Mesendoderm (in vitro differentiated cells): Measurements from ENCODE around the gene HMGN4.
A peak's percentile ranks its signal among the peaks of the same experiment; 100 is the strongest.
"Not testable (repeated sequence)": the region's sequence is repeated elsewhere in the genome, so short reads cannot be mapped to it uniquely, and the experiment has no call there.

Experiments used
- DNase-seq: peaks from one replicate; pipeline ENCODE4 v3.0.0; 2013
- H2AK5ac ChIP-seq: 2 replicates; pipeline ENCODE4 v1.6.1; 2013; ENCODE audit warnings: low read length, inconsistent platforms
- H2BK120ac ChIP-seq: 2 replicates; pipeline ENCODE4 v1.6.1; 2013; ENCODE audit warnings: low read depth, mild to moderate bottlenecking, low read length, moderate library complexity, mixed read lengths
- H2BK15ac ChIP-seq: replicated peaks from 2 replicates; pipeline ENCODE4 v1.6.1; 2013; ENCODE audit warnings: low read depth, mild to moderate bottlenecking, moderate library complexity
- H2BK5ac ChIP-seq: 2 replicates; pipeline ENCODE4 v1.6.1; 2013; ENCODE audit warnings: low read length, inconsistent platforms
- H3K18ac ChIP-seq: 2 replicates; pipeline ENCODE4 v1.6.1; 2013; ENCODE audit warnings: mild to moderate bottlenecking, low read length, mixed read lengths
- H3K23ac ChIP-seq: one replicate; pipeline ENCODE4 v1.6.1; 2013; ENCODE audit warnings: low read length
- H3K27ac ChIP-seq: 2 replicates; pipeline ENCODE4 v1.5.1; 2013; ENCODE audit warnings: low read depth, mild to moderate bottlenecking, inconsistent platforms, low read length, moderate library complexity
- H3K27me3 ChIP-seq: 2 replicates; pipeline ENCODE4 v1.6.1; 2013; ENCODE audit warnings: low read length, control low read depth, mild to moderate bottlenecking, inconsistent platforms; ENCODE audit not compliant: insufficient read depth, poor library complexity
- H3K36me3 ChIP-seq: 2 replicates; pipeline ENCODE4 v1.6.1; 2013; ENCODE audit warnings: low read length, inconsistent platforms; ENCODE audit not compliant: control insufficient read depth, insufficient read depth
- H3K4ac ChIP-seq: one replicate; pipeline ENCODE4 v1.6.1; 2013; ENCODE audit warnings: low read depth, mild to moderate bottlenecking, low read length, moderate library complexity
- H3K4me1 ChIP-seq: 2 replicates; pipeline ENCODE4 v1.6.1; 2013; ENCODE audit warnings: low read depth, low read length, inconsistent platforms; ENCODE audit not compliant: control insufficient read depth
- H3K4me2 ChIP-seq: 2 replicates; pipeline ENCODE4 v1.6.1; 2013; ENCODE audit warnings: low read length
- H3K4me3 ChIP-seq: 2 replicates; pipeline ENCODE4 v1.5.1; 2013; ENCODE audit warnings: mild to moderate bottlenecking, low read length
- H3K56ac ChIP-seq: one replicate; pipeline ENCODE4 v1.6.1; 2013; ENCODE audit warnings: low read length
- H3K79me1 ChIP-seq: 2 replicates; pipeline ENCODE4 v1.6.1; 2013; ENCODE audit warnings: low read length, inconsistent platforms
- H3K79me2 ChIP-seq: 2 replicates; pipeline ENCODE4 v1.6.1; 2013; ENCODE audit warnings: mild to moderate bottlenecking, low read length; ENCODE audit not compliant: control insufficient read depth, insufficient read depth
- H3K9ac ChIP-seq: 2 replicates; pipeline ENCODE4 v1.6.1; 2013; ENCODE audit warnings: low read length, inconsistent platforms
- H4K5ac ChIP-seq: one replicate; pipeline ENCODE4 v1.6.1; 2013; ENCODE audit warnings: low read length
- H4K8ac ChIP-seq: one replicate; pipeline ENCODE4 v1.6.1; 2013; ENCODE audit warnings: low read depth, mild to moderate bottlenecking, control low read depth, low read length, moderate library complexity
- WGBS: extraction: QIAGEN DNeasy Blood & Tissue Kit; methylation state at CpG from one replicate; pipeline ENCODE4 v1.1.7; 2013; ENCODE audit warnings: low lambda C conversion rate, missing lambda C conversion rate; ENCODE audit not compliant: insufficient coverage; ENCODE audit errors: extremely low coverage; 5-methylcytosine and 5-hydroxymethylcytosine counted together

The HMGN4 gene

DNA sequence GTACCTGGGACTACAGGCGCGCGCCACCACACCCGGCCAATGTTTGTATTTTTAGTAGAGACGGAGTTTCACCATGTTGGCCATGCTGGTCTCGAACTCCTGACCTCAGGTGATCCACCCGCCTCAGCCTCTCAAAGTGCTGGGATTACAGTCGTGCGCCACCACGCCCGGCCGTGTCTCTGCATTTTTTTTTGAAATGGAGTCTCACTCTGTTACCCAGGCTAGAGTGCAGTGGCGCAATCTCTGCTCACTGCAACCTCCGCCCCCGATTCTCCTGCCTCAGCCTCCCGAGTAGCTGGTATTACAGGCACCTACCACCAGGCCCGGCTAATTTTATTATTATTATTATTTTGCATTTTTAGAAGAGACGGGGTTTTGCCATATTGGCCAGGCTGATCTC, 9.2 kb downstream of the HMGN4 start:
- H3K4me2 ChIP-seq, H3K9ac ChIP-seq, H3K56ac ChIP-seq, H3K79me2 ChIP-seq, H2BK5ac ChIP-seq, H3K27me3 ChIP-seq, H3K23ac ChIP-seq, H3K79me1 ChIP-seq, H3K36me3 ChIP-seq, H2BK120ac ChIP-seq, H2AK5ac ChIP-seq, H3K27ac ChIP-seq, H4K8ac ChIP-seq, H2BK15ac ChIP-seq, H3K4me1 ChIP-seq, H3K4ac ChIP-seq, DNase-seq, H4K5ac ChIP-seq, H3K18ac ChIP-seq, H3K4me3 ChIP-seq: not testable (repeated sequence)
- no CpG with 5 or more reads among the region's 18 CpGs for WGBS

- WGBS, result no CpG with 5 or more reads among the region's 42 CpGs
- H3K4me3 ChIP-seq, result peak overlapping the region; percentile 50
- H3K4me2 ChIP-seq, result peak overlapping the region; percentile 24
- no peak overlapping the region for H3K23ac ChIP-seq
- no peak overlapping the region for H2BK5ac ChIP-seq
- H3K27me3 ChIP-seq, result no peaks in the 10 kb centered on the region
- H3K18ac ChIP-seq, result no peak overlapping the region
- no peak overlapping the region for H4K5ac ChIP-seq
- H3K56ac ChIP-seq, result peak overlapping the region; percentile 88
- peaks cover 2% of the 10 kb centered on the region for H3K36me3 ChIP-seq
- H2BK120ac ChIP-seq, result no peak overlapping the region
- H3K9ac ChIP-seq, result peak overlapping the region; percentile 61
- no peak overlapping the region for H3K4ac ChIP-seq
- peak; percentile 98 for DNase-seq
- no peaks in the 10 kb centered on the region for H3K79me2 ChIP-seq
- peak overlapping the region; percentile 79 for H3K27ac ChIP-seq
- no peaks in the 10 kb centered on the region for H3K79me1 ChIP-seq
- no peak overlapping the region for H4K8ac ChIP-seq
- H2AK5ac ChIP-seq, result no peak overlapping the region
- no peaks in the 10 kb centered on the region for H3K4me1 ChIP-seq
- H2BK15ac ChIP-seq, result no peak overlapping the region
Observed at GRCh38 chr6:26550250-26550993, 12.3 kb downstream of the HMGN4 start.

DNA sequence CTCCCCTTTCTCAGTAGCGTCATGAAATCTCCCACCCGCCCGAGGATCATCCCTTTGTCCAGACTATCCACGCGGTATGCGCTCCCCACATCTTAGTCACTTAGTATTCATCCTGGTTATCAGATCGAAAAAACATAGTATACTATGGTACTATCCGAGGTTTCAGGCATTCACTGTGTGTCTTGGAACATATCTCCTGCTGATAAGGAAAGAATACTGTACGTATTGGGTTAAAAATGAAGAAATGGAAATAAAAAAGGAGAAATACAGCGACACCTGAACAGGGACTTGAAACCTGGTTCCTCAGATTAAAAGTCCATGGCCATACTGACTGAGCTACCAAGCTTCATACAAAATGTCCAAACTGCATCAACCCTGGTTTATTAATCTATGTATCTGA, 14.0 kb downstream of the HMGN4 start:
- Histone ChIP-seq H3K23ac (no peak overlapping the region), H3K79me1 (no peaks in the 10 kb centered on the region), H4K5ac (no peak overlapping the region), H3K27ac (no peak overlapping the region), H3K18ac (no peak overlapping the region), H3K79me2 (no peaks in the 10 kb centered on the region), H2BK120ac (no peak overlapping the region), H3K27me3 (no peaks in the 10 kb centered on the region), H2AK5ac (no peak overlapping the region), H3K4me3 (no peak overlapping the region), H3K36me3 (no peaks in the 10 kb centered on the region), H3K4ac (no peak overlapping the region), H2BK15ac (no peak overlapping the region), H3K4me1 (no peaks in the 10 kb centered on the region), H3K9ac (no peak overlapping the region), H3K56ac (no peak overlapping the region), H4K8ac (no peak overlapping the region), H2BK5ac (no peak overlapping the region), H3K4me2 (no peak overlapping the region)
- DNase-seq, result no peak
- no CpG with 5 or more reads among the region's 10 CpGs for WGBS

GRCh38 chr6:26552640-26553188, 14.5 kb downstream of the HMGN4 start:
- no peak overlapping the region for H3K4ac ChIP-seq
- H4K5ac ChIP-seq, result no peak overlapping the region
- peak overlapping the region; percentile 62 for H3K56ac ChIP-seq
- no peak overlapping the region for H3K27ac ChIP-seq
- no peaks in the 10 kb centered on the region for H3K27me3 ChIP-seq
- peak overlapping the region; percentile 86 for H3K4me2 ChIP-seq
- H3K79me2 ChIP-seq, result no peaks in the 10 kb centered on the region
- DNase-seq, result no peak
- H3K23ac ChIP-seq, result no peak overlapping the region
- H3K79me1 ChIP-seq, result no peaks in the 10 kb centered on the region
- peak overlapping the region; percentile 62 for H3K9ac ChIP-seq
- WGBS, result 100% methylated on average over 1 of the region's 11 CpGs
- no peak overlapping the region for H3K18ac ChIP-seq
- H4K8ac ChIP-seq, result no peak overlapping the region
- no peak overlapping the region for H2BK15ac ChIP-seq
- no peaks in the 10 kb centered on the region for H3K4me1 ChIP-seq
- H3K4me3 ChIP-seq, result peak overlapping the region; percentile 79
- no peak overlapping the region for H2BK5ac ChIP-seq
- no peak overlapping the region for H2BK120ac ChIP-seq
- no peak overlapping the region for H2AK5ac ChIP-seq
- no peaks in the 10 kb centered on the region for H3K36me3 ChIP-seq

GRCh38 chr6:26553264-26553634, 15.1 kb downstream of the HMGN4 start:
- Histone ChIP-seq H3K27me3 (no peaks in the 10 kb centered on the region), H3K4me3 (peak overlapping the region; percentile 79)
- no CpG with 5 or more reads among the region's 13 CpGs for WGBS

More at GRCh38 chr6:26553264-26553634, 15.1 kb downstream of the HMGN4 start:
- Histone ChIP-seq H2BK120ac (no peak overlapping the region), H2BK15ac (no peak overlapping the region), H4K8ac (no peak overlapping the region), H2AK5ac (no peak overlapping the region), H3K9ac (peak overlapping the region; percentile 62), H3K27ac (no peak overlapping the region), H3K36me3 (no peaks in the 10 kb centered on the region), H3K79me1 (no peaks in the 10 kb centered on the region), H3K4ac (no peak overlapping the region), H3K79me2 (no peaks in the 10 kb centered on the region), H3K56ac (no peak overlapping the region), H3K4me1 (no peaks in the 10 kb centered on the region), H4K5ac (no peak overlapping the region), H2BK5ac (no peak overlapping the region), H3K4me2 (peak overlapping the region; percentile 86), H3K23ac (no peak overlapping the region), H3K18ac (no peak overlapping the region)
- DNase-seq, result peak; percentile 78
